Measurements from ENCODE around the gene CMTM7. TPM values are rescaled to one million over a fixed set of nuclear protein-coding genes. Genes with fewer than 3 reads are reported as not detected.
A peak's percentile ranks its signal among the peaks of the same experiment; 100 is the strongest.

The CMTM7 gene
- total RNA-seq, 1 donor: 8.2 TPM

- DNase-seq (ENCODE audit: low read depth): no peak
- TF ChIP-seq, protein P1, sequence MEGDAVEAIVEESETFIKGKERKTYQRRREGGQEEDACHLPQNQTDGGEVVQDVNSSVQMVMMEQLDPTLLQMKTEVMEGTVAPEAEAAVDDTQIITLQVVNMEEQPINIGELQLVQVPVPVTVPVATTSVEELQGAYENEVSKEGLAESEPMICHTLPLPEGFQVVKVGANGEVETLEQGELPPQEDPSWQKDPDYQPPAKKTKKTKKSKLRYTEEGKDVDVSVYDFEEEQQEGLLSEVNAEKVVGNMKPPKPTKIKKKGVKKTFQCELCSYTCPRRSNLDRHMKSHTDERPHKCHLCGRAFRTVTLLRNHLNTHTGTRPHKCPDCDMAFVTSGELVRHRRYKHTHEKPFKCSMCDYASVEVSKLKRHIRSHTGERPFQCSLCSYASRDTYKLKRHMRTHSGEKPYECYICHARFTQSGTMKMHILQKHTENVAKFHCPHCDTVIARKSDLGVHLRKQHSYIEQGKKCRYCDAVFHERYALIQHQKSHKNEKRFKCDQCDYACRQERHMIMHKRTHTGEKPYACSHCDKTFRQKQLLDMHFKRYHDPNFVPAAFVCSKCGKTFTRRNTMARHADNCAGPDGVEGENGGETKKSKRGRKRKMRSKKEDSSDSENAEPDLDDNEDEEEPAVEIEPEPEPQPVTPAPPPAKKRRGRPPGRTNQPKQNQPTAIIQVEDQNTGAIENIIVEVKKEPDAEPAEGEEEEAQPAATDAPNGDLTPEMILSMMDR (IDR thresholded peaks at IDR 0.05; ENCODE audit: insufficient read depth, low read depth, low read length): no peak
- H3K4me3 ChIP-seq (ENCODE audit: low read depth, low read length): no peak overlapping the region
Measured at GRCh38 chr3:32372213-32372490, 19.5 kb upstream of the CMTM7 start.

DNA sequence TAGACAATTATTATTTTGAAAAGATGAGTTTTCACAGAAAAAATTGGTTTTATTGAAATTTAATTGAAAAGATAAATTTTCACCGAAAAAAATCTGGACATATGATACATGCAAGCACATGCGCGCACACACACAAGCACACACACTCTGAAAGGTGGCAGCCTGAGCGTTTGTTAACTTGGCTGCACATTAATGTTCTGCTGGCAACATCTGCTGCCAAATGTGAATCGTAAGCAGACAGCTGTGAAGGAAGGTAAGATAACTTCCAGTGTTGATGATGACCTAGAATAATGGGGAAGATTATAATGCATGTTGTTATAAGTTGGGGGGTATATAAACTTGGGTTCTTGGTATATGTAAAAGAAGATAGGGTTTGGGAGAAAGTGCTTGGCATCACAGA lies 18.4 kb upstream of the CMTM7 start:
- no peak overlapping the region for H3K4me3 ChIP-seq (ENCODE audit: low read depth, low read length)
- no peak for DNase-seq (ENCODE audit: low read depth)
- TF ChIP-seq, protein P1 (IDR thresholded peaks at IDR 0.05; ENCODE audit: insufficient read depth, low read depth, low read length): no peak

DNA sequence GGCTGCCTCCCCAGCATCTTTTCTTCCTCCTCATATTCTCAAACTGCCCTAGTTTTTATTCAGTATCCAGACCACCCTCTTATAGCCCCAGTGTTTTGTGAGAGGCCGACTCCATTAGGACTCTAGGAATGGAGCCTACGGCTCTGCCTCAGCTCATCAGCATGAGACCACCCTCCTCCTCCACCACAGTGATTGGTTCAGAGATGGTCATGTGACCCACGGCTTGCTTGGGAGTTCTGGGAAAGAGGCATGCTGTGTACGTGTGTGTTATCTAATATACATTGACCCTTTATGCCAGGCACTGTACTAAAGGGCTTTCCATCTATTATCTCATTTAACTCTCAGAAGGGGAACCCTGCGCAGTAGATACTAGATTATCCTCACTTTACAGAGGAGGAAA lies 17.8 kb upstream of the CMTM7 start:
- H3K4me3 ChIP-seq (ENCODE audit: low read depth, low read length): no peak overlapping the region
- TF ChIP-seq, protein P1 (IDR thresholded peaks at IDR 0.05; ENCODE audit: insufficient read depth, low read depth, low read length): no peak
- DNase-seq (ENCODE audit: low read depth): no peak

- TF ChIP-seq, protein P1 (IDR thresholded peaks at IDR 0.05; ENCODE audit: insufficient read depth, low read depth, low read length): peak; percentile 68
- peak; percentile 84 for DNase-seq (ENCODE audit: low read depth)
- H3K4me3 ChIP-seq (ENCODE audit: low read depth, low read length): no peak overlapping the region
Measured at GRCh38 chr3:32374788-32375595, 16.7 kb upstream of the CMTM7 start.

- DNase-seq (ENCODE audit: low read depth): no peak
- TF ChIP-seq, protein P1 (IDR thresholded peaks at IDR 0.05; ENCODE audit: insufficient read depth, low read depth, low read length): no peak
Measured at GRCh38 chr3:32375596-32375930, 16.1 kb upstream of the CMTM7 start.

DNA sequence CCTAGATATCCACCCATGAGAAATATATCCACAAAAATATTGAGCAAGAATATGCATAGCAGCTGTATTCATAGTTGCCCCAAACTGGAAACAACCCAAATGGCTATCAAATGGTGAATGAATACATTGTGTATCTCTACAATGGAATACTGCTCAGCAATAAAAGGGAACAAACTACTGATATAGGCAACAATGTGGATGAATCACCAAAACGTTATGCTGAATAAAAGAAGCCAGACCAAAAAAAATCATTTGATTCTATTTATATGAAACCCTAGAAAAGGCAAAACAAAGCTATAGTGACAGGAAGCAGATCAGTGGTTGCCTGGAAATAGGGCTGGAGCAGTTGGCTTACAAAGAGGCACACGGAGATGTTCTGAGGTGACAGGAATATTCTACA lies 15.5 kb upstream of the CMTM7 start:
- DNase-seq (ENCODE audit: low read depth): no peak
- TF ChIP-seq, protein P1 (IDR thresholded peaks at IDR 0.05; ENCODE audit: insufficient read depth, low read depth, low read length): no peak
- no peak overlapping the region for H3K4me3 ChIP-seq (ENCODE audit: low read depth, low read length)

More at GRCh38 chr3:32375596-32375930, 16.1 kb upstream of the CMTM7 start:
- no peak overlapping the region for H3K4me3 ChIP-seq (ENCODE audit: low read depth, low read length)

Measured in fibroblast of villous mesenchyme (primary cell).